HG02763 (cell line): Measurements from ENCODE around the gene RASEF.

ENCODE experiments used
- ATAC-seq: cut with Tn5 transposase; IDR thresholded peaks from one replicate; pipeline ENCODE4 v1.9.1; 2021; ENCODE audit warnings: mild to moderate bottlenecking, moderate library complexity; ENCODE audit not compliant: unreplicated experiment

Gene RASEF

DNA sequence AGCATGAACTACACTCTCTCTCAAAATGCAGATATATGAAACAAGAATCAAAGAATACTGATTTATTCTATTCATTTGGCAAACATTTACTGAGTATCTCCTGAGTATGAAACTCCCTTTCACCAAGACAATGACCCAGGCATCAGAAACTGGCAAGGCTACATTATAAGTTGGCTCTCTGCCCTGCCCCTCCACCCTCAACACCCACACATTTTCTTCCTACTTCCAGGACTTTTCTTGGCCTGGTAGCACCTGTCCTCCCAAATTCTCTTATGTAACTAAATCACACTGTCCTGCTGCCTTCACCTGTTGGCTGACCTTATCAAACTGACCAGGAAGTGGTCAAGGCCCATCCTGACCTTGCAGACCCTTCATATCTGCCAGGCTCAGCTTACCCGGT, 3.5 kb downstream of the RASEF start:
- no peak for ATAC-seq

DNA sequence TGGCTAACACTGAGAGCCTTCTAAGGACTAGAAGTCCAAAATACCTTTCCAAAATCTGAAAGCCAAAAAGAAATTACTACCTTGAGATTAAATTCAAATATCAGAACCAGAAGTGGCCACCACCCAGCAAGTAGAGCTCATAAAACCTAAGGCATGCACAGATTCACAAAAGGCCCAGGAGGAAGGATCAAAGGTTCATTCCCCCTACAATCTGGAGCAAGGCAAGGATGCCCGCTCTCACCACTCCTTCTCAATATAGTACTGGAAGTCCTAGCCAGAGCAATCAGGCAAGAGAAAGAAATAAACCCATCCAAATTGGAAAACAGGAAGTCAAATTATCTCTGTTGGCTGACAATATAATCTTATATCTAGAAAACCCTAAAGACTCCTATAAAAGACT, 6.0 kb downstream of the RASEF start:
- no peak for ATAC-seq

DNA sequence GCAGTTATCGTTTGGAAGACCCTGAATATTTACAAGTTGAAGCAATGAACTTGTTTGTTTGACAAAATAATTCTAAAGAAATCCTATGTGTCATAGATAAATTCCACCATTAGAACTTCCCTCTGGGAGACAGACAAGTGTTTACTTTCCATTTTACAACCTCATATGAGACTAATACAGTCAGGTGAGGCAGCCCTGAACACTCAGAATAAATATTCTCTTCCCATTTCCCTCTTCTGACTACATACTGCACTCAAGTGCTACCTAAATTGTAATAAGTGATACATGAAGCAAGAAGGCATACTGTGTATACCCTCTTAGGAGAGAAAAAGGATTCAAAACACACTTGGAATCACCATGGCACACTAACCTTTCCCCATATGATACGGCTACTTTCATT, 6.8 kb downstream of the RASEF start:
- no peak for ATAC-seq

DNA sequence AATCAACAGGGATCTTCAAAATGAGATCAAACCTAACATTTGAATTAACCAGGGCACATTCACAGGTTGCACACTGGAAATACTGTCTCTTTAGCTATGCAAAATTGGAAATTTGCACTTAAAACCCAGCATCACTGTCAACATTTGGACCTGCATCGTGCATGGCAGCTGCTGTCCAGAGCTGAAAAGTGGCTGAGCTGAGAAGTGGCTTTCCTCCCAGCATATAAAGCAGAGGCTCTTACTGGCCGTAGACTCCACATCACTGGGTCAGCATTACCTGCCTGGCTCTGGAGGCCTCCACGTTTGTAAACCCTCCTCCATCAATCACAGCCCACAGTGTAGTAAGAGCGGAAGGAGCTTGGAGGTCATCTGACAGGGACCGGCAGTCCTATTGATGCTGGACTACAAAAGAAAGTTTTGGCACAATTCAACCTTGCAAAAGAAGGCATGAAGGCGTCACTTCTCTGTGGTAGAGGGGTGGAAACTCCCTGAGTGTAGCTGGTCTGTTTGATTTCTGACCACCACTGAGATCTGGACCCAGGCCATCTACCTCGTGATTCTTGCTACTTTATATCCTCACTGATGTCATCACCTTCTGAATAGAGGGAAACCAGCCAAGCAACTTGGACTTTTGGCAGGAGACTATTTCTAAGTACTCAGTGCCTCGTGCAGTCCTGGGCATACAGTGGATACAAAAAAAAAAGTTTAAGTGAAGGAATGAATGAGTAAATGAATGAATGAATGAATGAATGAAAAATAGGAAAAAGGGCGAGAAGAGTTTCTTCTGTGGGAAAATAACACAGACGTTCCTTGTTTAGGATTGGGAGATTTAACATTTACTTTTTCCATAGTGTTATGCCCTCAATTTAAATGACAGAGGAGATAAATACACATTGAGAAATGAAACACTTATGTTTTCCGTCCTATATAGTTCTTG, 14.8 kb downstream of the RASEF start:
- no peak for ATAC-seq

DNA sequence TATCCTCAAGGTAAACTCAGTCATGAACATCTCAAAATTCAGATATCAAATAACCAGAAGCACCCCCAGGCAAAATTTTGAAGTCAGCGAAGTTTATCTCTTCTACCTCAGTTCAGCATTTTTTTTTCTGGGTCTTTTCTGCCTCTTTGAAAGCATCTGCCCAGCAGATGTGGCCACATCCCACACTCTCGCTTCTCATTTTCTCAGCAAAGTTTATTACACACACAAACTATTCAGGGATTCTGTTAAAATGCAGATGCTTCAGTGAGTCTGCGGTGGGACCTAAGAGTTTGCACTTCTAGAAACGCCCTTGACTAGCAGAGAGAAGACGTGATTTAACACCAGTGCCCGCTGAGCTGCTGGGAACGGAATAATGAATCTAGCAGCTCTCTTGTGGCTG, 19.3 kb downstream of the RASEF start:
- no peak for ATAC-seq

DNA sequence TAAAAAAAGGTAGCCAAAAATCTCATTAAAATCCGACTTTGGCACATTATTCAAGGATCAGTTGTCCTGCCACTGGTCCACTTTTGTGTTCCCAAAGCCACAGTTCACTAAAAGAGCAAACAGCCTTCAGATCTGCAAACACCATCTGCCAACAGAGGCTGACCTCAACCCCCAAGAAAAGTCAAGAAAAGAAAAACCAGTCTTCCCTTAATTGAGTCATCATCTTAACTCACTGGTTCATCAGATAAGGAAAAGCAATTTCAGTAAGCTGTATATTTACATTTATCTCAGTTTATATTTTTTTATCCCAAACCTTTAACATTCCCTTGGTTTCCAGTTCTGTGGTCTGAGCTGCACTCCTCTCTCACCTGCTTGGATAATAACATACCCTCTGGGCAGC, 21.2 kb downstream of the RASEF start:
- ATAC-seq: no peak

DNA sequence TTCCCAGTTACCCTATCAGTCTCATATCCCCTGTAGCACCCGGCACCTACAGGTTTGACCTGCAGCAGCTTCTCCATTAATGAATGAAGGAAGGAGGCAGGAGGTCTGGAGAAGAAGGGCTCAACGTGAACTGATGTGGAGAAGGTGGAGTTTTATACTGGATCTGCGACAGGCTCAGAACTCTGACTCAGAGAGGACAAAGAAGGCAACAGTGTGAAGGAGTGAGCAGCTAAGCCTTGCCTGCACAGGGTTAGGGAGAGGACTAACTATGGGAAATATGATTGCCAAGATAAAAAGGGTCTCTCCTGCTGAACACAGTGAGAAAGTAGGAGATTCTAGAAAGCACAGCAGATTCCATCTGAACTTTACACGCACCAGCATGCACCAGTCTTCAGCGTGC, 23.6 kb downstream of the RASEF start:
- ATAC-seq: no peak

DNA sequence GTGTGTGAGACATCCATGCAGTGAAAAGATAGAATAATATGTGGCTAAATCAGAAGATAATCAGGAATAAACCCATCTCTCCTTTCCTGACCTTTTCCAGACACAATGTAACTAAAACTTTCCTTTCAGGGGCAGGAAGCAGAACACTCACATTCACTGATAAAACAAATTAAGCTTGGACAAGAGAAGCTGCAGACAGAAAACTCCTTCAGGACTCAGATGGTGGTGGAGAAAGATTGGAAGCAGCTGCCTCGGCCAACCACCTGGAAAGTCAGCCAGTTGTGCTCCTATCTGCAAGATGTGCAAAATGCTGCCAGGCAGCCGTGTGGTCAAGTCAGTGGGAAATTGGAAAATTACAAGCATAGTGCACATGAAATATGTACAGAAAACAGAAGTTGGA, 26.9 kb downstream of the RASEF start:
- ATAC-seq: no peak

DNA sequence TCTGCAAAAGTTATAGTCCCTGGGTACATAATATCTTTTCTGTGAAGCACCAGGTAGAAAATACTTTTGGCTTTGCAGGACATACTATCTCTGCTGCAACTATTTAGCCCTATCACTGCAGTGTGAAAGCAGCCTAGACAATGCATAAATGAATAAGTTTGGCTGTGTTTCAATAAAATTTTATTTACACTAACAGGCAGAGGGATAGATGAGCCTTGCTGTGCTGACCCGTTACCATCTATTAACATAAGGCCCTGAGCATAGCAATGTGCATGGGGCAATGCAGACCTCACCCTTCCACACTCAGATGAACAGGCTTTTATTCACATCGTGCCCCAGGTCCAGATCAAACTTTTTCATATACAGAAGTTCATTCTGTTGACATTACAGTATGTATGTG, 27.8 kb downstream of the RASEF start:
- ATAC-seq: no peak

DNA sequence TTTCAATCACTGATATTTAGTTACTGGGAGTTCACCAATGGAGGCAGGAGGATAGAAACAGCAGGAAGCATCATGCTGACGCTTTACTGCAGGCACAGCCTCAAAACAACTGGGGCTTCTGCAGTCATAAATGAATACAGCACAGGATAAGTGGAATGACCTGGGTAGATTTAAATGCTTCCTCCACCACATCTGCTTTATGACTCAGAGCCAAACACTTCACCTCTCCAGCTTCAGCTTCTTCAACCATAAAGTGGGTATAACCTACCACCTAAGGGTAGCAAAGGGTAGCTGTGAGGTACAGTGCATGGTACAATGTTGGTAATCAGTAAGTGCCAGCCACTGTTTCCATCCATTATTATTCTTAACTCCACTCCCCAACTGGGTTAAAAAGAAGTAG, 28.4 kb downstream of the RASEF start:
- no peak for ATAC-seq

DNA sequence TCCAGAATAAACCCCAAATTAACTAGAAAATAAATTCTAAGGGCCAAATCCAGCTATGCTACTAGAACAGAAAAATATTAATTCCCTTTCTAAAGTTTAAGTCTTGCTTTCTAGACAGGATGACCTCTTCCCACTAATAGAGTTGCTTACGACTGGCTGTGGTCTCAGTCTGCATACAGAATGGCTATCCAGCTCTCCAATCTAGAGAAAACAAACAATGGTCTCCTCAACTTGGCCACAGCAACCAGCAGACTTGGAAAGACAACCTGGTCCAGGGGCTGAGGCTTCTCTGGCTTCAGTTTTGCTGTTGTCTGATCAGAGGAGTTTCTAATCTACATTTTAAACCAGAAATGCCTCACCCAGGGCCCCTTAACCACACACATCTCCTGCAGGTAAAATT, 28.9 kb downstream of the RASEF start:
- no peak for ATAC-seq

DNA sequence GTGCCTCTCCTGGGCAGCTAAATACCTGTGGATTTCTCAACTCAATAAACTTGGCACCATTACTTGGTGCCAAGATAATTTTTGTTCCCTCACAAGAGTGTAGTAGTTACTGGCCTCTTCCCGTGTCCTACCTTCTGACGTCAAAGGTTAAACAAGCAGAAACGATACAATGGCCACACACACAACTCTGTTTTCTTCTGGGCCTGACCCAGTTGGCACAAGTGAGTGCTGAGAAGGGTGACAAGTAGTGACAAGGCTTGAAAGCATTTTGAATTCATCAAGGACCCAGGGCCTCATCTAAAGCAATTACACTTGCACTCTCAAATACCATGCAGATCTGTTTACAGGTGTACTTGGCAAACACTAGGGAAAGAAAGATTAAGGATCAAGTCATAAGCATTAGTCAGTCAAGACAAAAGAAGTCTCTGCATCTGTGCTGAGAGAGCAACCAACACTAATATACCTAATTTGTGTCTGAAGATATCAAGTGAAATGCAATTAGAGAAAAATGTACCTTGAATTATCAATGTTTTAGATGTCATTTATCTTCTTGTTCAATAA, 30.8 kb downstream of the RASEF start:
- ATAC-seq: no peak

DNA sequence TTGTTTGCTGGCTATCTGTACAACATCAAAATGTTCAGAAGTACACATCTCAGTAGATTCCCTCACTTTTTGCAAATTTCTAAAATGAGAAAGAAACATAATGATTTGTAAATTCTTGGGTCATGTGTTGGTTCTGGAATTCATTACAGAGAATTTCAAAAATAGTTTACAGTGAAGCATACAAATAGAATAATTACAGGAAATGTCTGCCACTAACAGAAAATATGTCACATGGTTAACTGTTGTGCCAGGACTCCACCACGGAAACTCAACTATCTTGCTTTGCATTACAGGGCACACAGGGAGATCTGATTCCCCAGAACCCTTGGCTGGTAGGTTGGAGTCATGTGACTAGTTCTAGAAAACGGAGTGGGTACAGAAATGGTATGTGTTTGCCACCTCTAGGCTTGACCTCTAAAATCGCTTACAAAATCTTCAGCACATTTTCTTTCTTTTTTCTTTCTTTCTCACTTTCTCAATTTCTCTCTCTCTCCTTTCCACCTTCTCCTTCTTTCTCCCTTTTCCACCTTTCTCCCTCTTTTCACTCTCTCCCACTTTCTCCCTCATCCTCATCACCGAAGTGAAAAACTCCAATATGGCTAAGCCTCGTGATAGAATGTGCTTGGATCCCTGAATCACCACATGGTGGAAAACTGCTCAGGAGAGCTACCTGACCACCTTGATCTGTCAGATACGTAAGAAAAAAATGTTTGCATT, 32.4 kb downstream of the RASEF start:
- ATAC-seq: no peak

DNA sequence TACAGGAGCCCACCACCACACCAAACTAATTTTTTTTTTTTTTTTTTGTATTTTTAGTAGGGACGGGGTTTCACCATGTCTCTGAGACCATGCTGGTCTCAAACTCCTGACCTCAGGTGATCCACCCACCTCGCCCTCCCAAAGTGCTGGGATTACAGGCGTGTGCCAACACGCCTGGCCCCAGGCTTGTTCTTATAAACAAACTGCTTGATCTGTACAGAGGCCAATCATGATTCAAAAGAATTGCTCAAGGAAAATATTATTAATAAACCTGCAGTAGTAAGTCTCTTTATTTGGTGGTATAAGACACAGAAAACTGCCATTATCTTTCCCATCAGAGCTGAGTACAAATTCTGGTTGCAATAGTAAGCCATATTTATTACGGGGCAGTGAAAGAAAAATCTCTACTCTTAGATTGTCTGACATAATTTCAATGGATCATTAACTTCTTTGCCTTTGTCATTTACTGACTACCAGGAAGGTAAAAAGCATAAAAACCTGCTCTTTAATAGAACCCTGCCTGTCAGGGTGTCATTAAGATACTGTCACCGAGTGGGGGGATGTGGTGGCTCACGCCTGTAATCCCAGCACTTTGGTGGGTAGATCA, 33.3 kb downstream of the RASEF start:
- ATAC-seq: no peak

DNA sequence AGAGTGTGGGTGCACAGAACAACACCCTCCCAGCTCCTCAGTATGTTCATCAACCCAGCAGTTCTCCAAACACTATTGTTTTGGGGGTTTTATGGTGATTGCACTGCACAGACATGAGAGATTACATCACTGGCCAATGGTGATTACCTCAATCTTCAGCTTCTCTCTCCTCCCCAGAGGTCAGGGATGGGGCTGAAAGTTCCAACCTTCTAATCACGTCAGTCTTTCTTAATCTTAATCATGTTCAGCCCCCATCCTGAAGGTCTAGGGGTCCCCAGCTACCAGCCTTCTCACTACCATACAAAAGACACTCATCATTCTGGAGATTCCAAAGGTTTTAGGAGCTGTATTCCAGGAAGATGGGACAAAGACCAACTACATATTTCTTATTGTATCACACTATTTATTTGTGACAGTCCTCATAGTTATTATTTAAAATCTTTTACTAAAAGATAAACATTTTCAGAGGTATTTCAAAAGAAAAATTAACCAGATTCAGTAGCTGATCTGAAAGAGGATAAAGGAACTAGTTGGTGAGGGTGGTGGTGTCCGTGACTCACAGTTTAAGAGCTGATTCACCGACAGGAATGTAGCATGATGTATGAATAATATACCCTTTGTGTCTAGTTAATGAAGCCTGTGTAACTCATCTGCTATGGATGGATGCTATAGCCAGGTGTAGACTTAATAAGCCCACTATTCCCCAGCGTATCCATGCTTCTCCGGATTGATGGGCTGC, 35.6 kb downstream of the RASEF start:
- ATAC-seq: no peak

DNA sequence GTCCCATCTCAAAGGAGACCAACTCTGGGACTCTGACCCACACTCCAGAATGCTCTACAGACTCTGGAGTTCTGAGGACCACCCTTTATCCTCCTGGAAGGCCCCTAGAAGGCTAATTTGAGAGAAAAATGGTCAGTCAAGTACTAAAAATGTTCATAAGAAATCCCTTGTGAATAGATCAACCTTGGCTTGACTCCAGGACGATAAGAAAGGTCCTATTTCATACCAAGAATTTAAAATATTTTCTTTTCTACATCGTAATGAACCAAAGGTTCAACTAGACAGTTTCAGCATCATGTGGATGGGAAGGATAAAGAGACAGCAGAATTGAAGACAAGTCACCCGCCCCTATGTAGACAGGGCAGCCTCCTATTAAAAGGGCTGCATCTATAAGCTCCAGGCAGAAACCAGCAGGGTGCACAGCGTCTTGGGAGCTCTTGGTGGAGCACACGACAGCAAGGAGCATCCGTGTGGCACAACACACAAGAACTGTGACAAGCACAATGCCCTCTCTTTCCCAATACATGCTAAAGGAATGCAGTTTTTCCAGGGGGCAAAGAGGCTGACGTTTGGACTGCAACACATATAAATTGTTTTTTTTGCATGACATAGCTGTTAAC, 38.3 kb downstream of the RASEF start:
- ATAC-seq: no peak

DNA sequence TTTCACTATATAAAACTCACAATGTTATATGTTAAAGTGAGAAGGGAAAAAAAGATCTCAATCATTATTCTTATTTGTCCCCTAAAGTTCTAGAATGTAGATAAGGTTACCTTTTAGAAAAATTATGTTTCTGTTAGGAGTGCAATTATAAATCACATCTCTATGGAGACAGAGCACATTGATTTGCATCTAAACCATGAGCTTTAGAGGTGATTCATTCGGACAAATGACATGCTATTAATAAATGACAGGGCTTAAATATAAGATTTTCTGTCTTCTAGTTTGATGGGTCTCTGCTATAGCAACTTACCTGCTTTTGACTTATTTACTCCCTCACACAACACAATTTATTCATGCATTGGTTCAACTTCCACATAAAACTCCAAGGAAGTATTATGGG, 39.8 kb downstream of the RASEF start:
- ATAC-seq: no peak

DNA sequence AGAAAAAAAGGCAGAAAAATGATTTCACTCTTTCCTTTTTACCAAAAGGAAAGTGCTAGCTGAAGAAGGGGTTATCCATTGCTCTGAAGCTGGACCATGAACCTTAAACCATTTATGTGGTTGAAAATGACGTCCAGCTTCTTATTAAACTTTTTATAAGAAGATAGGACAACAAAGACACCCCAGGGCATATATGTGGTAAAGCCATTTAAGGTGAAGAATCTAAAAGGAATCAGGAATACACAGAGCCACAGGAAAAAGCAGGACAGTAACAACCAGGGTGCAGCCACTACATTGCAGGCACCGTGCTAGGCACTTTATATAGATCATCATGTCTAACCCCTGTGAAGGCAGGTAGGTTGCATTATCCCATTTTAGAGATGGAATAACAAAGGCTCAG, 42.1 kb downstream of the RASEF start:
- no peak for ATAC-seq

DNA sequence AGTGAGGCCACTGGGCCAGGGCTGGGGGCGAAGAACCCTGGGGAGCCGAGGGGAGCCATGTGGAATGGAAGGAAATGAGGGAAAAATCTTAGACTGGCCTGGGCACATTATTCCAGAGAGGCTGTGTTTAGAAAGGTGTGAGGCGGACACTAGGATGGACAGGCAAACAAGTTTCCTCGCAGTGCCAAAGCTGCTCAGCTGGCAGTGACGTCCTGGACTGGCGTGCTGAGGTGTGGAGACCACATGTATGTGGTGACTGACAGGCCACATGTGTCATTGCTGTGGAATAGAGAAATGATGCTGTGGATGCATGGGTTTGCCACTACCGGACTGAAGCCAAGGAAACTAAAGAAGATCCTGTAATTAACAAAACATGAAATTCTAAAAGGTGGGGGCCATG, 42.6 kb downstream of the RASEF start:
- no peak for ATAC-seq

DNA sequence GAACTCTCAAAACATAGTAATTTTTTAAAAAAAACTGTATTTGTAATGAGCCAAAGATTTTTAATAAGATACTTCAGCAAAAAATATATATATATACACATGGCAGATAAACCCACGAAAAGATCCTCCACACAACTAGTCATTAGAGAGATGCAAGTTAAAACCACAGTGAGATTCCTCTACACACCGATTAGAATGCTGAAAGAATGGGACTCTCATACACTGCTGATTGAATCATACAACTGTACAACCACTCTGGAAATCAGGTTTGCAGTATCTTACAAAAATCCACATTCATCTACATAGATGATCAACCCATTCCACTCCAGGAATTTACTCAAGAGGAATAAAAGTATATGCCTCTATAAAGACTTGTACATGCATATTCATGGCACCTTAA, 43.7 kb downstream of the RASEF start:
- no peak for ATAC-seq

DNA sequence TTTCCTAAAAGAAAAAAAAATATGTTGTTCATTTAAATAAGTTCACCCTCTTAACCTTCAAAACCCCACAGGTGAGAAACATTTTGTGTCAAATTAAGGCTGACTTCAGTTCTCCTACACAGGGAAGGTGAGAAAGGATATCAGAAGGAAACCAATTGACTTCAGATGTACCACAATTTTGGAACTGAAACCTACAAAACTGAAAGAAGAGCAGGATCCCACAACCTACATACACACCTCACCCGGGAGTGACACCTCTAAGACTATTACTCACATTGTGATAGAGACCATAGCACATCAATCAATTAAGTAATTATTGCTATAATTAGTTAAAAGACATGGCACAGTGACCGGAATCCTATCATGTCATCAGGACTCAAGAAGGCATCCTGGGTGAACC, 47.0 kb downstream of the RASEF start:
- ATAC-seq: no peak
